Stimulated activated CD8-positive, alpha-beta memory T cell treated with anti-CD3 and anti-CD28 coated beads, Interleukin-2, amount 100 ng/mL, for 1 hour (primary cell): Measurements from ENCODE around the gene MTG2.

ENCODE experiments used
- DNase-seq, 2 donors: peaks; one replicate each; pipeline ENCODE4 v3.0.0-alpha.2; 2020; ENCODE audit warnings: low read depth in 2 of 2

MTG2 gene

DNA sequence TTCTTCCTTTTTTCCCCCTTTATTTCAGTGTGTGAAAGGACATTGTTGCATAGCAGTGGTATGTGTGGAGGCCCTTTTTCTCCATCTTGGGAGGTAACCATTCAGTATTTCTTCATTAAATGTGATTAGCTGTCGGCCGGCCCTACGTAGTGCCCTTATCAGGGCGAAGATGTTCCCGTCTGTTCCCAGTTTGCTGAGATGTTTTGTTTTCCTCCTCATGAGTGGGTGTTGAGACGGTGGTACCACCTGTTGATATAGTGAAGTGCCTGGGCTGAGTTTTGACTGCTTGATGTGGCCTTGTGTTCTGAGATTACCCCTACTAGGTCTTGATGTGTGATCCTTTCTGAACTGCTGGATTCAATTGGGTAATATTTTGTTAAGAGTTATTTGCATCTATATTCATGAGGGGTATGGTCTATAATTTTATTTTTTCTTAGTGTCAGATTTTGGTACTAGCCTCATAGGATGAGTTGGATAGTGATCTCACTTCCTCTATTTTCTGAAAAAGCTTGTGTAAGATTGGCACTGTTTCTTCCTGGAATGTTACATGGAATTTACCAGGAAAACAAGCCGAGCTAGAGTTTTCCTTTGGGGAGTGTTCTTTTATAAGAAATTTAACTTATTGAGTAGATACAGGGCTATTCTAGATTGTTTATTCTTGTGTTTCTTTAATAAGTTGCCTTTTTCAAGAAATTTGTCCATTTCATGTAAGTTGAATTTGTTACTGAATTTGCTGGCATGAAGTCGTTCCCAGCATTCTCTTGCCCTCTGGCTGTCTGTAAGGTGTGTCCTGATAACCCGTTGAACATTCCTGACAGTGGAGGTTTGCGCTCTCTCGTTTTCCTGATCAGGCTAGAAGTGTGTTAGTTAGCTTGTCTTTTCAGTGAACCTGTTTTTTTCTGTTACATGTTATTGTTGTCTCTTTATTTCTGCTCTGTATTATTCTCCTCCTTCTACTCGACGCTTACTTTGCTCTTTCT, 4.3 kb downstream of the MTG2 start:
- no peak for DNase-seq

DNA sequence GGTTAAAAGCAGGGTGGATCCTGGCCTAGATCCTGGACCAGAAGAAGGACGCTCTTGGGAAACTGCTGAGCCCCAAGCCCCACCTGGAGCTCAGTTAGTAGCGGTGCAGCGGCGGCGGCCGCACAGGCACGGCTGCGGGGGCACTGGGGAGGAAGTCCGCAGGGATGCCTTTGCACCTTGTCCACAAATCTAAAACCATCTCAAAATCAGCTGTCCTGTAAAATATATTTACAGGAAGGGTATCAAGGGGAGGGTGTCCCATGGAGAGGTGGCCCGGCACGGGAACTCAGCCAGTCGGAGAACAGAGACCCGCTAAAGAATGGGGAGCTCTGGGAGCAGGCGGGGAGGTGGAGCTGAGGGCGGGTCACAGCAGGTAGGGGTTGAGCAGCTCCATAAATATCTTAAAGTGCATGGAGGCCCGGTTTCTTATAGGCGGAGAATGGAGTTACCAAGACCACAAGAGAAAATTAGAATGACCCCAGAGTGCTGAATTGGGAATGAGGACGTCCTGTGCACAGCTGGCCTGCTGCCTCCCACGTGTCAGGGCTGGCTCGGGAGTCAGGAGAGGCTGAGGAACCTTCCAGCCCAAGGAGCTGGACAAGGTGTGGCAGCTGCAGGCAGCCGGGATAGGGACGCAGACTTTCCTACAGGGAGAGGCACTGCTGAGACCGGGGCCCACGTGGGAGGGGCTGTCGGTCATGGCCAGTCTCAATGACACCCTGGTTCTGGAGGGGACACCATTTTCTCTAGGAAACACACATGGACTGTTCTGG, 8.0 kb downstream of the MTG2 start:
- DNase-seq, result no peak

DNA sequence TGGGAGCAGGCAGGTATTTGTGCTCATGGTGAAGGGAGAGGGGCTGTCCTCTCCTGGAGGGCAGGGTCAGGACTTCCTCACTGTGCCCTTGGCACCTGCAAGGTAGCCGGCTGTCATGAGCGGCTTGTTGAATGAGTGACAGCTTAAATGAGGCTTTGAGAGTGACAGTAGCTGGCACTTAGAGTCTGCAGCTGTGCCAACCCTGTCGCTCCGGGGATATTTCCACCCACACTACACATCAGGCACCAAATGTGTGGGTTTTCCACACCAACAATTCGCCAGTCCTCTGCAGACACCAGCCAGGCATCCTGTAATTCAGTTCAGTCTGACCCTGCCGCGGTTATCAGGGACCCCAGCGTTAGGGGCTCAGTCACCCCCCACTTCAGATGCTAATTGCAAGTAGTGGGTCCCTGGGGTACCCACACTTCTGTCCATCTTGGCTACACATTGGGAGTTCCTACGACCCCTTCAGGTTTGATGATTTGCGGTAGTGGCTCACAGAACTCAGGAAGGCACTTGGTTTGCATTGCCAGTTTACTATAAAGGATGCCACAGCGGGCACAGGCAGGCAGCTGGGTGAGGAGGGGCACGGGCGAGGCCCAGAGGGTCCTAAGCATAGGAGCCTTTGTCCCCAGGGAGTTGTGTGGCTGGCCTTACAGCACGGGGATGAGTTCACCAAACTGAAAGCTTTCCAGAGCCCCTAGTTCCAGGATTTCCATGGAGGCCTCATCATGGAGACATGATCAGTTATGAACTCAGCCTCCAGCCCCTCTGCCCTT, 9.1 kb downstream of the MTG2 start:
- DNase-seq, result no peak

DNA sequence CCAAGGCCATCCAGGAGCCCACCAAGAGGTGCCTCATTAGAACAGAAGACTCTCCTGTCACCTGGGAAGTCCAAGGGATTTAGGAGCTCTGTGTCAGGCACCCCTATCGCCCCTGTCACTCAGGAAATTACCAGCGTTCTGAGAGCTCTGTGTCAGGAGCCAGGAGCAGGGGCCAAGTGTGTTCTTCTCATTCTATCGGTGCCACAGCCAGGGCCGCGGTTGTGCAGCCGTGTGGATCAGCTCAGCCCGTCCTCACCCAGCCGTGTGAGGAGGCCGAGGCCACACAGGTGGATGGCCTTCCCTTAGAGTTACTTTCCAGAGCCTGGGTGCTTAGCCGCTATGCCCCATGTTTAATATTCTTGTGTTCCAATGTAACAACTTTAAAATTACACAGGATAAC, 9.8 kb downstream of the MTG2 start:
- DNase-seq, result no peak

DNA sequence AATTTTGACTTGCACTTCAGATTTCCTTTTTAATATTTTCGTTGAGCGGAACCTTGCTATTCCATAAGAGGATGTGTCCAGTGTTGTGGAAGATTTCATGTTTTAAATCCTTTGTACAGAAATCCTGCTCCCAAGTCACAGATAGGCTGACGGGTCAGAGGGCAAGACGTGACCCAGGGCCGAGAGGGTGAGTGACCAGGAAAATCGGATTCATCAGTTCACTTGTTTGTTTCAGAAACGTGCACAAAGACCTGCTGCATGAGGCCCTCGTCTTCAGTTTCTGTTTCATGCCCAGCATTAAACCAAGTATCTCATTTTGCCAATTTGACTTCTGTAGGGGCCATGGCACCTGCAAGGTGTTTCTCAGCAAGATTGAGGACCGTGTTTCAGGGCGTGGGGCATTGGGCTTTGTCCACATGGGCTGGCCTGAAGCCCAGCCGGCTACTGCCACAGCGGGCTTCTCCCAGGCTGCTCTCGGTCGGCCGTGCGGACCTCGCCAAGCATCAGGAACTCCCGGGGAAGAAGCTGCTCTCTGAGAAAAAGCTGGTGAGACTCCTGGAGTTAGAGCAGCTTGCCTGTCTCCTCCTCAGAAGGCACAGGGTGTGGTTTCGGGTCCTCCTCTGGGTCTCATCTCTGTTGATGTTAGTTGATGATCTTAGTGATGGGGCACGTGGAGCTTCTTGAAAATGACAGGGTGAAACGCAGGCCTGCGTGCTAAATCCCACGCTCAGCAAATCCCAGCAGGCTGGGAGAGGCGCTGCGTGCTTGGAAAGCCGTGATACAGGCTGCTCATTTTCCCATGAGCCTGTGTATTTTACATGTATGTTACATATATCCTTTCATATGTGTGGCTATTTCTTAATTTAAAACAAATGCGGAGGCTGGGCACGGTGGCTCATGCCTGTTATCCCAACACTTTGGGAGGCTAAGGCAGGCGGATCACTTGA, 10.5 kb downstream of the MTG2 start:
- no peak for DNase-seq

DNA sequence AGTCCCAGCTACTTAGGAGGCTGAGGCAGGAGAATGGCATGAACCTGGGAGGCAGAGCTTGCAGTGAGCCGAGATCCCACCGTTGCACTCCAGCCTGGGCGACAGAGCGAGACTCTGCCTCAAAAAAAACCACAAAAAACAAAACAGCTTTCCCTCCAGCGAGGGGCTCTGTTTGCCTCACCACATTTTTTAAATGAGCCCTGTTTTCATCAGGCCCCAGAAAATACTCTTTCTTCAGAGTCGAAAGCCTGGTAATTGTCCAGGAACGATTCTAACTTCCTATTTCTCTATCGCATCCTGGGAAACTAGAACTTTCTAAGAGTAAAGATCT, 12.2 kb downstream of the MTG2 start:
- DNase-seq, result no peak

DNA sequence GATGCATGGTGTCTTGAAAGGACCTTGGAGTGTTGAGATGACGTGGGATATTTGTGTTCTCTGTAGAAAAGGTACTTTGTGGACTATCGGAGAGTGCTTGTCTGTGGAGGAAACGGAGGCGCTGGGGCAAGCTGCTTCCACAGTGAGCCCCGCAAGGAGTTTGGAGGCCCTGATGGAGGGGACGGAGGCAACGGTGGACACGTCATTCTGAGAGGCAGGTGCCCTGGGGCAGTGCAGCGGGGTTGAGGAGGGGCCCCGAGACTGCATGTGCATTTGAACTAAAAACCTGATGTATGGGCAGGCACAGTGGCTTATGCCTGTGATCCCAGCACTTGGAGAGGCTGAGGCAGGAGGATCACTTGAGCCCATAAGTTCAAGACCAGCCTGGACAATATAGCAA, 12.9 kb downstream of the MTG2 start:
- DNase-seq, result no peak

DNA sequence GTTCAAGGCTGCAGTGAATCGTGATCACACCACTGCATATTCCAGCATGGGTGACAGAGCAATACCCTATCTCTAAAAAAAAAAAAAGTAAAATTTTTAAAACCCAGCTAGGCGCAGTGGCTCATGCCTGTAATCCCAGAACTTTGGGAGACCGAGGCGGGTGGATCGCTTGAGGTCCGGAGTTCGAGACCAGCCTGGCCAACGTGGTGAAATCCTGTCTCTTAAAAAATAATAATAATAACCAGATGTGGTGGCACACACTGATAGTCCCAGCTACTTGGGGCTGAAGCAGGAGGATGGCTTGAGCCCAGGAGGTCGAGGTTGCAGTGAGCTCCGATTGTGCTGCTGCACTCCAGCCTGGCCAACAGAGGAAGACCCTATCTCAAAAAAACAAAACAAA, 13.5 kb downstream of the MTG2 start:
- DNase-seq, result no peak

DNA sequence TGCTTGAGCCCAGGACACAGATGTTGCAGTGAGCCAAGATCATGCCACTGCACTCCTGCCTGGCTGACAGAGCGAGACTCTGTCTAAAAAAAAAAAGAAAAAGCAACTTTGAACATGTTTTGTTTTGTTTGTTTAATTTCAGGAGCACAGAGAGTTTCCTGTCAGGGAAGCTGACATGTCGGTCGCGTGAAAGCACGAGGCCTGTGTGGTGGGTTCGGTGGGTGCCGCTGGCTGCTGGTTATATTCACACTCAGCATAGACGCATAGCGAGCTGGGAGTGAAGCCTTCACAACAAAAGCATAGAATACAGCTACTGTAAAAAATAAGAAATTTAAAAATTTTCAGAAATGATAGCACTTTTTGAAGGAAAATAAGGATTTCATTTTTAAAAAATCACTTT, 14.5 kb downstream of the MTG2 start:
- no peak for DNase-seq

DNA sequence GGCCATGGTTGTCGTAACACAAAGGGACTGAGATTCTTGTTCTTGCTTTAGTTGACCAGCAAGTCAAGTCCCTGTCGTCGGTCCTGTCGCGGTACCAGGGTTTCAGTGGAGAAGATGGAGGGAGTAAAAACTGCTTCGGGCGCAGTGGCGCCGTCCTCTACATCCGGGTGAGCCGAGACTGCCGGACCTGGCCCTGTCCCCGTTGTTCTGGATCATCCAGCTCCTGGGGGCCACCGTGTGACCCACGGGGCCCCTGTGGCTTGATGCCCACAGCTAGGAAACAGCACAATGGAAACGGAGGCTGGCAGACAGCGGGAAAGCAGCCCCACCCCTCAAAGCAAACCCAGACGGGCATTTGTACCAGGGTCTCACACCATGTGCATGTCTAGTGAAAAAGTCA, 15.0 kb downstream of the MTG2 start:
- DNase-seq, result no peak

DNA sequence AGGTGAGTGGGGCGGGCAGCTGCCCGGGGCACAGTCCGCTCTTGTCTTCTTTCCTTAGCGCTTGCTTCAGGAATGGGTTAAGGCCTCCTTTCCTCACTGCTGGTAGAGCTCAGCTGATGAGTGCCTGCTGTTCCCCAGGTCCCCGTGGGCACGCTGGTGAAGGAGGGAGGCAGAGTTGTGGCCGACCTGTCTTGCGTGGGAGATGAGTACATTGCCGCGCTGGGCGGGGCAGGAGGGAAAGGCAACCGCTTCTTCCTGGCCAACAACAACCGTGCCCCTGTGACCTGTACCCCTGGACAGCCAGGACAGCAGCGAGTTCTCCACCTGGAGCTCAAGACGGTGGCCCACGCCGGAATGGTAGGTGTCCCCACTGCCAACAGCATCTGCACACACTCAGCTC, 15.7 kb downstream of the MTG2 start:
- DNase-seq, result no peak

DNA sequence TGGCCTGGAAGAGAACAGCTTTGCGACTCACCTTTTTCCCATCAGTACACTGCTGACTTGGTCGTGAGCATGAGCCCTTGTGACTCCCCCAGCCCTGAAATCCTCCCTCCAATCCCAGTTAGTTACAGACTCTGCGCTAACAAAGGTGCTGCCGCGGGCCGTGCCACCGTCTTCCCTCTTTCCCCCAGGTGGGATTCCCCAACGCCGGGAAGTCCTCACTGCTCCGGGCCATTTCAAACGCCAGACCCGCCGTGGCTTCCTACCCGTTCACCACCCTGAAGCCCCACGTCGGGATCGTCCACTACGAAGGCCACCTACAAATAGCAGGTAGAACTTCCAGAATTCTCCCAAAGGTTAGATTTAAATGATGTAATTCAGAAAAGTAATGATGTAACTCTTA, 16.1 kb downstream of the MTG2 start:
- no peak for DNase-seq

DNA sequence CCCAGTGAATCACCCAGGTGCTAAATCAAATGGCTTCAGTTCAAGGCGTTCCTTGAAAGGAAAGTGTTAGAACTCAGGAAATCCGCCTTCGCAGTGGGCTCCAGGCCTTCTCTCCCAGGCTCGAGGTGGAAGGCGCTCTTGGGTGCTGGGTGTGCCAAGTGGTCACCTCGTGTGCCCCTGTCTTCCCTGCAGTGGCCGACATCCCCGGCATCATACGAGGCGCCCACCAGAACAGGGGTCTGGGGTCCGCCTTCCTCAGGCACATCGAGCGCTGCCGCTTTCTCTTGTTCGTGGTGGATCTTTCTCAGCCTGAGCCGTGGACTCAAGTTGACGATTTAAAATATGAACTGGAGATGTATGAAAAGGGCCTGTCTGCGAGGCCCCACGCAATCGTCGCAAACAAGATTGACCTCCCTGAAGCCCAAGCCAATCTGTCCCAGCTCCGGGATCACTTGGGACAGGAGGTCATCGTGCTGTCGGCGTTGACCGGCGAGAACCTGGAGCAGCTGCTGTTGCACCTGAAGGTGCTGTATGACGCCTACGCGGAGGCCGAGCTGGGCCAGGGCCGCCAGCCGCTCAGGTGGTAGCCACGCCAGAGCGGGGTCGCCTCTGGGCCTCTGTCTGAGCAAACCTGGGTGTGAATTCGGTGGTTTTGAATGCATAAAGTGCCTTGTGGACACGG, 17.8 kb downstream of the MTG2 start:
- DNase-seq, result no peak

DNA sequence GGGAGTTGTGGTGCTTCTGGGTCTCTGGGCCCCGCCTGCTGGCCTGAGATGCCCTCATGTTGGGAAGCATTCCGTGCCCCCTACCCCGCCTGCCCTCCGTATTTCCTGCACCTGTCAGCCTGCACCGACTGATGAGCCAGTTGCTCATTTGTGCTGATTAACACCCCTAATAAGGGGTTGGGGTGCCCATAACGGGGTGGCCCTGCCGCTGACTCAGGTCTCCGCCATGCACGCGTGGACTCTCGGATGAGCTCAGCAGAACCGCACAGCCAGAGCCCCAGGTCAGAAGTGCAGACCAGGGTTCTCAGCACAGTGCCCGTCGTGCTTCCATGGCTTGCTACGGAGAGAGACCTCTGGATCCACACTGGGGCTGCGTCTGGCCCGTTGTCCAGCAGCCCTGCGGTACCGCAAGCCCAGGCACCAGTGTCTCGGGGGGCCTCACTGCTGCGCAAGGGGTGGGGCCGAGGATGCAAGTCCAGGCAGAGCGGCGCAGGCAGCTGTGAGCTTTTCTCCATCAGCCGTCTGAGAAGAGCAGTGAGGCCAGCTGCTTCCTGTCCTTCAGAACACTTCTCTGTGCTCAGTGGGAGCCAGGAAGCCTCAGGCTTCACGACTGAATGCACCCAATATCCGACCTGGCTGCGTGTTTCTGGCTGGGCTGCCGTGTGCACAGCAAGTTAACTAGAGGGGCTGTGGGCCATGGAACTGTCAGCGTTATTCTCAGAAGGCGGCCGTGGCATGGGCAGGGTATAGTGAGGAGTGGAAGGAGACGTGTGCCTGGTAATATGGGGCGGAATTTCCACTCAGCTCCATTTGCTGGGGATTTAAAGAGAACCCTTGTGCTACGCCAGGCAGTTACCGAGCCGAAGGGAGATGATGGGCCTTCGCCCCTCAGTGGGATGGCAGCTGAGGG, 18.6 kb downstream of the MTG2 start:
- DNase-seq, result no peak

DNA sequence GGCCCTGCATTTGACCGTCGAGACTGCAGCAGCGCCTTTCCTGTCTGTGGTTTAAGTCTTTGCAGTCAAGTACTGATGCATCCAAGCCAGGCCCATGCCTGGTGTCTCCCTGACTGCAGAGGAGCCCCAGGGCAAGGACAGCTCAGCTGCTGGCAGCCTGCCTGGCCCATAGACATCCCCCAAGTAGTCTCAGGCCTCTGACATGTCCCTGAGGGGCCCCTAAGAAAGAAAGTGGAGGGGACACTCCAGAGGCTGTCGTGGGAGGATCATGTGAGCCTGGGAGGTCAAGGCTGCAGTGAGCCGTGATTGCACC, 19.2 kb downstream of the MTG2 start:
- DNase-seq, result no peak

DNA sequence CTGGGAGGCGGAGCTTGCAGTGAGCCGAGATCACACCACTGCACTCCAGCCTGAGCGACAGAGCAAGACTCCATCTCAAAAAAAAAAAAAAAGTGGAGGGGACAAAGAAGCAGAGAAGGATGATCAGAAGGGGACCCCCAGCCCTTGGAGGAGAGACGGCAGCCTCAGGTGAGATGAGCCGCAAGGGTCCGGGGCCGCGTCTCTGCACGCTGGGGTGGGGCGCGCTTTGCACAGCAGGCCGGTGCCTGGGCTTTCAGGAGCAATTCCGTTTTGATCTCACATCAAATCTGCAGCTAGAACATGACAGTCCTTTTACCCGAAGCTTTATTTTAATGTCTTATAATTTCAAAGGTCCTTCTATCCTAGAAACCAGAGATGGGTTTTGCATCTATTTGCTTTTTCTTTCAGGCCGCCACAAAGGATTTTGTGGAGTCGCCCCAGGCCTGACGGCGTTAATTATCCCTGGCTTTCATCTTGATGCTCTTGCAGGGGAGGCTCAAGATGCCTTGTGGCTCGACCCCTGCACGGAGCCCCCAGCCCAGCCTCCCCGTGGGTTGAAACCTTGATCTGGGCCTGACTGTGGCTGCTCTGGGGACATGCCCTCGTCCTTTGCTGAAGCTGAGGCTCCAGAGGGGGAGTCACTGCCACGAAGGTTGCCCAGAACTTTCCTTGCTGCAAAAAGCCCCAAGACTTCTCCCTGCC, 20.0 kb downstream of the MTG2 start:
- DNase-seq, result no peak

DNA sequence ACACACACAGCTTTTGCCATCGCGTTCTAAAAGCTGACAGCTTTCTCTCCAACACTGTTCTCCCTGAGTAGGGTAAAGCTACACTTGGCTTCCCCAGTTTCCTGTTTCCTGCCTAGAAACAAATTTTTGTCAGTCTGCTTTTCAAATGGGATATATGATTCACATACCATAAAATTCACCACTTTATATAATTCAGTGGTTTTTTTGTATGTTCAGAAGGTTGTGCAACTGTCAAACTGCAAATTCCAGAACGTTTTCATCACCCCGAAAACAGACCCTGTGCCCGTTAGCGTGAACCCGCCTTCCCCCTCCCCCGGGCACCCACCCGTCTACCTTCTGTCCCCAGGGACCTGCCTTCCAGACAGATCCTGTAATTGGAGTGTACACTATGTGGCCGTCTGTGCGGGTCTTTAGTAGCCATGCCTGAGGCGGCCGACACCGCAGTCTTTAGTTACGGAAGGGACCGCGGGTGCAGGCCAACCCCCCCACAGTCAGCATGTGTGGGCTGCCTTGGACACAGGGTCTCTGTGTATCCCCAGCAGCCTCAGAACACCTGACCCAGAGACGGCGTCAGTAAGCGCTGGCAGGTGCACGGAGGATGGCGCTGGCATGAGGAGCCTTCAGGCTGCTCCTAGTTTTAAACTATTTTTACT, 20.7 kb downstream of the MTG2 start:
- DNase-seq, result no peak

DNA sequence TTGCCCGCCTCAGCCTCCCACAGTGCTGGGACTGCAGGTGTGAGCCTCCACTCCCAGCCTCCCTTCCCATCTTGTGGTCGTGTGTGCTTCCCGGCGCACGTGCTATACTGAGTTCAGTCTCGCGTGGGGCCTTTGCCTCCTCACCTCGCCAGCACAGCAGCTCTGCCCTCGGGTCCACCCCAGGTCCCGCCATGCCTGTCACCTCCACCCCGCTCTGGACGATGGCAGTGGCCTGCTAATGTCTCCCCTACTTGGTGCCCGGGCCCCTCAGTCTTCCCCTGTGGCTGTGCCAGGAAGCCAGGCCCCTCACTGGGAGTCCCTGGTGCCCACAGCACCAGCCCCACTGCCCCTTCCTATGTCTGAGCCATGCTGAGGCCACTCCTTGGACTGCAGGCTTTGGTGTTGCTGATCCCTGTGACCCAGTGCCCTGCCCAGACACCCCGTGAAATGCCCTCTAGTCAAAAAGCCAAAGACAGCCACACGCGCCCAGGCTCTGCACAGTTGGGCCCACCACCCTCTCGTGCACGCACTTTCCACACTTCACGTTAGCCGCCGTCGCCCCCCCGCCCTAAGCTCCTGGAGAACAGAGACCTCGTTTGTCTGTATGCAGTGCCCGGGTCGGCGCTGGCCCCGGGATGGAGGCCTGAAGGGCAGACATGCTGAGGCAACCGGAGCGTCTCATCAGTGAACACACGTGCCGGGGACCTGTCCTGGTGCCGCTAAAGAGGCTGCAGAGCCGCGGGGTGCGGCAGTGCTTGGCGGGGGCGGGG, 23.0 kb downstream of the MTG2 start:
- DNase-seq, result no peak
